ENCODE measurements around the gene NEURL1. TPM values are rescaled to one million over a fixed set of nuclear protein-coding genes. Genes with fewer than 3 reads are reported as not detected.
A peak's percentile ranks its signal among the peaks of the same experiment; 100 is the strongest.

Gene NEURL1, protein sequence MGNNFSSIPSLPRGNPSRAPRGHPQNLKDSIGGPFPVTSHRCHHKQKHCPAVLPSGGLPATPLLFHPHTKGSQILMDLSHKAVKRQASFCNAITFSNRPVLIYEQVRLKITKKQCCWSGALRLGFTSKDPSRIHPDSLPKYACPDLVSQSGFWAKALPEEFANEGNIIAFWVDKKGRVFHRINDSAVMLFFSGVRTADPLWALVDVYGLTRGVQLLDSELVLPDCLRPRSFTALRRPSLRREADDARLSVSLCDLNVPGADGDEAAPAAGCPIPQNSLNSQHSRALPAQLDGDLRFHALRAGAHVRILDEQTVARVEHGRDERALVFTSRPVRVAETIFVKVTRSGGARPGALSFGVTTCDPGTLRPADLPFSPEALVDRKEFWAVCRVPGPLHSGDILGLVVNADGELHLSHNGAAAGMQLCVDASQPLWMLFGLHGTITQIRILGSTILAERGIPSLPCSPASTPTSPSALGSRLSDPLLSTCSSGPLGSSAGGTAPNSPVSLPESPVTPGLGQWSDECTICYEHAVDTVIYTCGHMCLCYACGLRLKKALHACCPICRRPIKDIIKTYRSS
- total RNA-seq (under 1 TPM; 0.83 to 0.96 TPM), polyA plus RNA-seq (under 1 TPM; 0.76 to 0.82 TPM)

- Mint-ChIP-seq H3K4me3 (peak within 1 kb of the TSS; percentile 81 to 91 (median 84)), H3K27ac (peak within 1 kb of the TSS in 5 of 7 donors; percentile 21 to 78 (median 36)), H3K36me3 (no peaks in the 10 kb centered on the region), H3K9me3 (peaks cover 0 to 1% (median 0%) of the 10 kb centered on the region in 8 donors), H3K27me3 (peaks cover 22 to 27% of the 10 kb centered on the region in 2 donors), H3K4me1 (peaks cover 6 to 36% (median 20%) of the 10 kb centered on the region in 4 donors)
- no peaks in the 10 kb centered on the region for H3K9me3 ChIP-seq (ENCODE audit: control insufficient read depth in 1 of 2, low read length in 2 of 2)
- peak in 4 of 5 donors; percentile 26 to 59 (median 26) for DNase-seq
- intact Hi-C loops (cut with micrococcal nuclease) = no loop called here
- CTCF ChIA-PET (ENCODE audit: partially characterized antibody) = interaction anchor here (1.8 to 2.5 kb wide), 3 partner anchors 10 to 160 kb away, joined by 5 to 13 read pairs (median 9); no protein-coding TSS in a partner anchor
- peaks cover 21% of the 10 kb centered on the region for H3K4me1 ChIP-seq (ENCODE audit: insufficient read depth, low read length)
- peaks cover 19% of the 10 kb centered on the region for H3K27me3 ChIP-seq (ENCODE audit: insufficient read depth, low read length)
- POLR2A ChIA-PET (ENCODE audit: partially characterized antibody) = interaction anchor here (0.7 to 1.6 kb wide), 2 partner anchors 14 to 91 kb away, joined by 3 to 4 read pairs; no protein-coding TSS in a partner anchor
- H3K36me3 ChIP-seq (ENCODE audit: insufficient read depth, low read length) = no peaks in the 10 kb centered on the region
- no peak within 1 kb of the TSS for H3K27ac ChIP-seq (ENCODE audit: low read depth, low read length)
- peak within 1 kb of the TSS in 1 of 2 donors; percentile 32 for H3K4me3 ChIP-seq (ENCODE audit: low read length in 2 of 2)
Observed at GRCh38 chr10:103493362-103493915, at the start of gene NEURL1. Gene NEURL1 (plus strand): TSS chr10:103493705. CDS start chr10:103494388, 683 bp downstream.

DNA sequence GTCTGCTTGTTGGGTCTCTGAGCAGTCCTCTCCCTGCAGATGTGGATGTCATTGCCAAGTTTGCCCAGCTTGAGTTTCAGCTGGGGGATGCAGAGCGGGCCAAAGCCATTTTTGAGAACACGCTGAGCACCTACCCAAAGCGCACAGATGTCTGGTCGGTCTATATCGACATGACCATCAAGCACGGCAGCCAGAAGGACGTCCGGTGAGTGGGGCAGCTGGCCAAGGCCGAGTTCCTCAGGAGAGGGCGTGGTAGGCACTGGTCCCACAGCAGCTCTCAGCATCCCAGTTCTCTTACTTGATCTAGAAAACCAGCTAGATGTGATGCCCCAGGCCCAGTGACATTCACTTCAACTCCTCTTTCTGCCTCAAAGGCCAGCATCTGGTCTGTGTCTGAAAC is 49.0 kb upstream of the NEURL1 start:
- POLR2A ChIA-PET (ENCODE audit: partially characterized antibody) = interaction anchor here (1.0 to 4.0 kb wide), 2 partner anchors 7 to 28 kb away, joined by 3 to 23 read pairs; partner anchors contain the start of gene CALHM2
- Histone ChIP-seq H3K27ac (ENCODE audit: low read depth, low read length) (no peak overlapping the region), H3K9me3 (ENCODE audit: control insufficient read depth in 1 of 2, low read length in 2 of 2) (no peaks in the 10 kb centered on the region), H3K4me3 (ENCODE audit: low read length in 2 of 2) (no peak overlapping the region), H3K4me1 (ENCODE audit: insufficient read depth, low read length) (peaks cover 24% of the 10 kb centered on the region), H3K27me3 (ENCODE audit: insufficient read depth, low read length) (no peaks in the 10 kb centered on the region), H3K36me3 (ENCODE audit: insufficient read depth, low read length) (peaks cover 68% of the 10 kb centered on the region)
- Mint-ChIP-seq H3K36me3 (peaks cover 53 to 87% of the 10 kb centered on the region in 2 donors), H3K9me3 (no peaks in the 10 kb centered on the region), H3K4me3 (no peak overlapping the region), H3K4me1 (peaks cover 15 to 44% (median 30%) of the 10 kb centered on the region in 4 donors), H3K27me3 (no peaks in the 10 kb centered on the region), H3K27ac (peak overlapping the region in 6 of 7 donors; percentile 37 to 81 (median 60))
- DNase-seq = no peak
- CTCF ChIA-PET (ENCODE audit: partially characterized antibody) = no interaction called here
- intact Hi-C loops (cut with micrococcal nuclease) = no loop called here

GRCh38 chr10:103445366-103445765 is 48.1 kb upstream of the NEURL1 start:
- CTCF ChIA-PET (ENCODE audit: partially characterized antibody) = interaction anchor here (1.1 to 1.5 kb wide), 3 partner anchors 28 to 40 kb away, joined by 3 to 5 read pairs (median 3); no protein-coding TSS in a partner anchor
- H3K27me3 ChIP-seq (ENCODE audit: insufficient read depth, low read length) = no peaks in the 10 kb centered on the region
- Mint-ChIP-seq H3K4me1 (peaks cover 22 to 53% (median 38%) of the 10 kb centered on the region in 4 donors), H3K36me3 (peaks cover 56 to 86% of the 10 kb centered on the region in 2 donors), H3K27me3 (no peaks in the 10 kb centered on the region), H3K4me3 (no peak overlapping the region), H3K9me3 (no peaks in the 10 kb centered on the region), H3K27ac (peak overlapping the region in 4 of 7 donors; percentile 37 to 81 (median 72))
- POLR2A ChIA-PET (ENCODE audit: partially characterized antibody) = interaction anchor here (1.0 to 1.1 kb wide), 2 partner anchors 27 to 29 kb away, joined by 3 read pairs; no protein-coding TSS in a partner anchor
- no peaks in the 10 kb centered on the region for H3K9me3 ChIP-seq (ENCODE audit: control insufficient read depth in 1 of 2, low read length in 2 of 2)
- intact Hi-C loops (cut with micrococcal nuclease) = no loop called here
- no peak overlapping the region for H3K4me3 ChIP-seq (ENCODE audit: low read length in 2 of 2)
- DNase-seq = no peak
- H3K27ac ChIP-seq (ENCODE audit: low read depth, low read length) = no peak overlapping the region
- peaks cover 61% of the 10 kb centered on the region for H3K36me3 ChIP-seq (ENCODE audit: insufficient read depth, low read length)
- peaks cover 33% of the 10 kb centered on the region for H3K4me1 ChIP-seq (ENCODE audit: insufficient read depth, low read length)

GRCh38 chr10:103445767-103446567 is 47.5 kb upstream of the NEURL1 start:
- DNase-seq = no peak
- no peaks in the 10 kb centered on the region for H3K9me3 ChIP-seq (ENCODE audit: control insufficient read depth in 1 of 2, low read length in 2 of 2)
- Mint-ChIP-seq H3K36me3 (peaks cover 52 to 87% of the 10 kb centered on the region in 2 donors), H3K4me3 (peak overlapping the region in 2 of 8 donors; percentile 21 to 39), H3K27me3 (no peaks in the 10 kb centered on the region), H3K27ac (peak overlapping the region in 5 of 7 donors; percentile 14 to 81 (median 67)), H3K4me1 (peaks cover 29 to 59% (median 44%) of the 10 kb centered on the region in 4 donors), H3K9me3 (peaks cover 0 to under 1% (median 0%) of the 10 kb centered on the region in 8 donors)
- ChIA-PET POLR2A (ENCODE audit: partially characterized antibody) (interaction anchor here (1.1 kb wide), 1 partner anchor 29 kb away, joined by 3 read pairs; no protein-coding TSS in a partner anchor), CTCF (ENCODE audit: partially characterized antibody) (interaction anchor here (0.5 to 1.5 kb wide), 4 partner anchors 29 to 40 kb away, joined by 3 to 5 read pairs (median 3); no protein-coding TSS in a partner anchor)
- no peak overlapping the region for H3K4me3 ChIP-seq (ENCODE audit: low read length in 2 of 2)
- H3K27ac ChIP-seq (ENCODE audit: low read depth, low read length) = no peak overlapping the region
- H3K4me1 ChIP-seq (ENCODE audit: insufficient read depth, low read length) = peaks cover 39% of the 10 kb centered on the region
- peaks cover 55% of the 10 kb centered on the region for H3K36me3 ChIP-seq (ENCODE audit: insufficient read depth, low read length)
- intact Hi-C loops (cut with micrococcal nuclease) = no loop called here
- H3K27me3 ChIP-seq (ENCODE audit: insufficient read depth, low read length) = no peaks in the 10 kb centered on the region

GRCh38 chr10:103447187-103447586 is 46.3 kb upstream of the NEURL1 start:
- CTCF ChIA-PET (ENCODE audit: partially characterized antibody) = interaction anchor here (9.7 kb wide), 1 partner anchor 30 kb away, joined by 75 read pairs; no protein-coding TSS in a partner anchor

DNA sequence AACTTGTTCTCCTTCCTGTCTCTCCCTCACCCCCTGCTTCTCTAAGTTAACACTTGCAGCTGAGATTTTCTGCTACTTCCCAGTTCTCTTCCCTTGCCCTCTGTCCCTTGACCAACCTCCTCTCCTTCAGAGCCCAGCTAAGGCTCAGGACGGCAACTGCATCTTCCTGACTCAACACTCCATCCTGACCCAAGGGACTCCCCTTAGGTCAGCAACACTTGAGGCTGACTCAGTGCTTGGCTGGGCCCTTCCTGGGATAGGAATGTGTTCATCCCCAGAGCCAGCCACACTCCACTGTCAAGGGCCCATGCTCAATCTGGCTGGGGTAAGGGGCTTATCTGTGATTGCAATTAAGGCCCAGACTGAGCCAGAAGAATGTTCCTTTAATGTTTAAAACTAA is 44.8 kb upstream of the NEURL1 start:
- intact Hi-C loops (cut with micrococcal nuclease) = no loop called here
- H3K36me3 ChIP-seq (ENCODE audit: insufficient read depth, low read length) = peaks cover 38% of the 10 kb centered on the region
- peaks cover 45 to 71% of the 10 kb centered on the region in 2 donors for H3K36me3 Mint-ChIP-seq
- no peaks in the 10 kb centered on the region for H3K9me3 ChIP-seq (ENCODE audit: control insufficient read depth in 1 of 2, low read length in 2 of 2)
- H3K27me3 ChIP-seq (ENCODE audit: insufficient read depth, low read length) = no peaks in the 10 kb centered on the region
- peak overlapping the region; percentile 18 to 99 (median 93) for H3K4me3 Mint-ChIP-seq
- H3K27me3 Mint-ChIP-seq = no peaks in the 10 kb centered on the region
- H3K4me1 Mint-ChIP-seq = peaks cover 41 to 81% (median 60%) of the 10 kb centered on the region in 4 donors
- H3K4me3 ChIP-seq (ENCODE audit: low read length in 2 of 2) = no peak overlapping the region
- H3K4me1 ChIP-seq (ENCODE audit: insufficient read depth, low read length) = peaks cover 51% of the 10 kb centered on the region
- CTCF ChIA-PET (ENCODE audit: partially characterized antibody) = interaction anchor here (1.8 to 9.7 kb wide), 2 partner anchors 32 to 34 kb away, joined by 7 to 75 read pairs; no protein-coding TSS in a partner anchor
- POLR2A ChIA-PET (ENCODE audit: partially characterized antibody) = interaction anchor here (0.9 to 1.9 kb wide), 4 partner anchors 14 to 28 kb away, joined by 3 to 9 read pairs (median 4); no protein-coding TSS in a partner anchor
- no peak for DNase-seq
- peaks cover 0 to 4% (median 0%) of the 10 kb centered on the region in 8 donors for H3K9me3 Mint-ChIP-seq
- H3K27ac Mint-ChIP-seq = peak overlapping the region; percentile 58 to 98 (median 92)
- no peak overlapping the region for H3K27ac ChIP-seq (ENCODE audit: low read depth, low read length)

More at GRCh38 chr10:103447187-103447586, 46.3 kb upstream of the NEURL1 start:
- peak overlapping the region in 6 of 7 donors; percentile 52 to 87 (median 66) for H3K27ac Mint-ChIP-seq
- Histone ChIP-seq H3K27me3 (ENCODE audit: insufficient read depth, low read length) (no peaks in the 10 kb centered on the region), H3K27ac (ENCODE audit: low read depth, low read length) (no peak overlapping the region), H3K4me1 (ENCODE audit: insufficient read depth, low read length) (peaks cover 42% of the 10 kb centered on the region), H3K4me3 (ENCODE audit: low read length in 2 of 2) (no peak overlapping the region), H3K36me3 (ENCODE audit: insufficient read depth, low read length) (peaks cover 54% of the 10 kb centered on the region), H3K9me3 (ENCODE audit: control insufficient read depth in 1 of 2, low read length in 2 of 2) (no peaks in the 10 kb centered on the region)
- no peaks in the 10 kb centered on the region for H3K27me3 Mint-ChIP-seq
- H3K36me3 Mint-ChIP-seq = peaks cover 52 to 87% of the 10 kb centered on the region in 2 donors
- intact Hi-C loops (cut with micrococcal nuclease) = no loop called here
- H3K4me1 Mint-ChIP-seq = peaks cover 31 to 66% (median 50%) of the 10 kb centered on the region in 4 donors
- DNase-seq = no peak
- peak overlapping the region in 3 of 8 donors; percentile 18 to 49 (median 34) for H3K4me3 Mint-ChIP-seq
- peaks cover 0 to 3% (median 0%) of the 10 kb centered on the region in 8 donors for H3K9me3 Mint-ChIP-seq
- POLR2A ChIA-PET (ENCODE audit: partially characterized antibody) = interaction anchor here (0.6 to 1.5 kb wide), 3 partner anchors 29 to 1713 kb away, joined by 3 to 4 read pairs (median 3); no protein-coding TSS in a partner anchor

Data from CD4-positive, alpha-beta memory T cell (primary cell).